Stimulated activated CD4-positive, alpha-beta T cell treated with anti-CD3 and anti-CD28 coated beads, Interleukin-12 subunit alpha, Interleukin-12 subunit beta, amount 100 ng/mL, for 24 hours (primary cell): Measurements from ENCODE around the gene ANKMY1.

Experiments used
- DNase-seq, 2 experiments: peaks; one replicate each; pipeline ENCODE4 v3.0.0-alpha.2; 2020; ENCODE audit warnings: low read depth in 2 of 2

ANKMY1 gene

DNA sequence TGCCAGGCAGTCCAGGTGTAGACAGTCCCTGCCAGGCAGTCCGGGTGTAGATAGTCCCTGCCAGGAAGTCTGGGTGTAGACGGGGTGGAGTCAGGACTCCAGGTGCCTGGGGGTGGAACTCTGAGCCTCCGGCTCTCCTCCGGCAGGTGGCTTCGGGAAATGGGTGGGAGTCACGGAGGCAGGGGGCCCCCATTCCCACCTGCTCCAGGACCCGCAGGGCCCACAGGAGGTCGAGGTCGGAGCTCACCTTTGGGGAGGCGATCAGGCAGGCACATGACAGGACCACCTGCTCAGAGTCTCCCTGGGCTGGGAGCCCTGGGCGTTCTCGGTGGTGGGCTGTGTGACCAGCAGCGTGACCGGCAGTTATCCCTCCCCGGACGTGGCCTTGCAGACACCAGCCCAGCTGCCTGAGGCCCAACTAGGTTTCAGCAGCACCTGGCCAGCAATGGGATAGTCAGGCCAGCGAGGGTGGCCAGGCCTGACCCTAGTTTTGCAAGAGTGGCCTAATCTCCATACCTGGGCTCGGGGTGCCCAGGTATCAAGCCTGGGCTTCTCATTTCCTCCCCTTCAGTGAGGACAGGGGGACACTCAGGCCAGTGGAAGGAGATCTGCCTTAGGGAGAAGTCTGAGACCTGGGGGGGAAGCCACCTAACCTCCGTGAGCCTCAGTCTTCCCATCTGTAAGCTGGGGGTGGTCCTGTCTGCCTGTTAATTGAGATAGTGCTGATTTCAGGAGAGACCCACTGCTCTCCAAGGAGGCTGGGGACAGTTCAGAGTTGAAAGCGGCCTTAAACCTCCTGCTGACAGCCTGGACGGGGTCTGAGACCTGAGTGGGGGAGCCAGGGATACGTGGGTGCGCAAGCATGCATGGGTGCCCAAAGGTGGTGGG, 109.2 kb downstream of the ANKMY1 start:
- no peak for DNase-seq

DNA sequence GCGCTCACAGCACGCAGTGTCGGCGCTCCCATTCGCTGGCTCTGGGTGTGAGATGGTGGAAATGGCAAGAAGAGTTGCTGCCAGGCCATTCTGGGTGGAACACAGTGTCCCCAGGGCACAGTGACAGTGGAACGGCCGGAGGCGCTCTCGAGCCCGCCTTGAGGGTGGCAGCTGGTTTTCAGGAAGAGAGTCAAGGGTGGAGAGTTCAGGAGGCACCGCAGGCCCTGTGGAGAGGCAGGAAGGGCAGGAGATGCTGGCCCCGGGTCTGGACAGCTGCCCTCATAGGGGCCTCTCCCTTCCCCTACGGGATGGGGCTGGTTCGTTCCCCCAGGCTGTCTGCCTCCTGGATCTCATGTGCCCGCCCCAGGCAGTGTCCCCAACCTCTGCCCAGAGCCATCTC, 109.9 kb downstream of the ANKMY1 start:
- no peak for DNase-seq

DNA sequence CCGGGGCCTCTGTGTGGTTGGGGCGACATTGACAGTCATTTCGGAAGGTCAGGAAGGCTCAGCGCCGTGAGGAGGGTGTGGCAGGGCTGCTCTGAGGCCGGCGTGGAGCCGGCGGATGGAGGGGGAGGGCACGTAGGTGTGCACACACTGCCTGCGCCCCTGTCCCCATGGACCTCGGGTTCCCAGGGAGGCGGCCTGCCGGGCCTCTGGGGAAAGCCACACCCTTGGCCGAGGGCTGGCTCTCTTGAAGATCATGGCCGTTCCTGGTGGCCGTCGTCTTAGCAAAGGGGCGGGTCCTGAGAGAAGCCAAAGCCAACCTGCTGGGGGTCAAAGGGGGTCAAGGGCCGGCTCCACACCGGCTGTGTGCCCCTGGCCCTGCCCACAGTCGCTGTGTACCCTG, 110.5 kb downstream of the ANKMY1 start:
- DNase-seq, result no peak

- no peak for DNase-seq
Measured at GRCh38 chr2:240446664-240447175, 111.1 kb downstream of the ANKMY1 start.

GRCh38 chr2:240445961-240446663, 111.7 kb downstream of the ANKMY1 start:
- DNase-seq, result no peak

DNA sequence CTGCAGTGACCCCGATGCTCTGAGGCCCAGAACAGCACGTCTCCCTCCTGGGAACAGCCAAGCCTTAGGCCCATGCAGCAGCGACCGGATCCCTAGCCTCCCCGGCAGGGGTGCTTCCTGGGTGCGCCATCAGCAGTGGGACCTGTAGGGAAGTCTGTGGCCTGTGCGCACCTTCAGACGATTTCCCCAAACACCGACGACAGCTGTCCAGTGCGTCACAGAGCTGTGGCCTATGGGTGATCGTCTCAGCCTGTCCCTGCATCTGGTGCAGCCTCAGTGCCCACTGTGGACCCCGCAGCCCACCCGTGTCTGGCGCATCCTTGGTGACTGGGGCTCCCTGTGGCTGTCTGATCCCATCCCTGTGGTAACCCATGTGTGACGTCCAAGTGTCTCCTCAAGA, 113.3 kb downstream of the ANKMY1 start:
- no peak for DNase-seq

- no peak for DNase-seq
Measured at GRCh38 chr2:240443891-240444301, 113.9 kb downstream of the ANKMY1 start.

GRCh38 chr2:240442891-240443715, 114.7 kb downstream of the ANKMY1 start:
- DNase-seq, result no peak

GRCh38 chr2:240441993-240442411, 115.8 kb downstream of the ANKMY1 start:
- no peak for DNase-seq

GRCh38 chr2:240441326-240441992, 116.3 kb downstream of the ANKMY1 start:
- no peak for DNase-seq

DNA sequence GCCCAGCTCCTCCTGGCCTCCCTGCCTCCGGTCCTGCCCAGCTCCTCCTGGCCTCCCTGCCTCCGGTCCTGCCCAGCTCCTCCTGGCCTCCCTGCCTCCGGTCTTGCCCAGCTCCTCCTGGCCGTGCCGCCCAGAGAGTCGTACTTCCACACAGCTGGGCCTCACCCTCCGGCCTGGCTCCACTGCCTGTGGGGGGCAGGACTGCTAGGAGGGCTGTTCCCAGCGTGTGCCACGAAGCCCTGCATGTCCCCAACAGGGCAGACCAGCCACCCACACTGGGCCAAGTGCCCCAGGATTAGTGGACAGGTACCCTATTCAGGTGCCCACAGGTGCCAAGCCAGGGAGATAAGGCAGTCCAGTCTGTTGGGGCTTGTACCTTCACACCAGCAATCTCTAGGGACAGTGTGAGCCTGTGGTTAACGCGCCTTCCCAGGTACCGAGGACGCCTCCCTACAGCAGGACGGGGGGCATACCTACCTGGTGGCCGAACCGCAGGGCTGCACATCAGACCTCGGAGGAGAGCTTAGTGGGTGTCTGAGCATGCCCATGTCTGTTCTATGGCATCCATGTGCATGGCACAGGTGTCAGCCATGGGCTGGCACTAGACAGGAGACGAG, 117.0 kb downstream of the ANKMY1 start:
- DNase-seq, result no peak

GRCh38 chr2:240440251-240440650, 117.5 kb downstream of the ANKMY1 start:
- DNase-seq, result no peak

- DNase-seq, result no peak
Measured at GRCh38 chr2:240439698-240440151, 118.1 kb downstream of the ANKMY1 start.

GRCh38 chr2:240438810-240439697, 118.7 kb downstream of the ANKMY1 start:
- no peak for DNase-seq

GRCh38 chr2:240437861-240438809, 119.7 kb downstream of the ANKMY1 start:
- DNase-seq, result peak; percentile 42 to 58

DNA sequence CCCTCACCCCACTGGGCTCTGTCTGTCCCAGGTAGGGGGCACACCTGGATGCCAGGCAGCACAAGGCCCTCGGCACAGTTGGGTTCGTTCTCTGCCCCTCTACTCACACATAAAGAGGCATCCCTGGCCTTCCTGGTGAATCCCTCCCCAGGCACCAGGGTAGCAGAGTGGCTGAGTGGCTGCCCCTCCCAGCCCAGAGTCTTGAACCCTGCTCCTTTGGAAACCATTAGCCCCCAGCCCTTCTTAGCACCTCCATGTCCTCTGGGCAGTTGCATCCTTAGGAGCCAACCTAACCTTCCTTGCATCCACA, 120.3 kb downstream of the ANKMY1 start:
- no peak for DNase-seq

DNA sequence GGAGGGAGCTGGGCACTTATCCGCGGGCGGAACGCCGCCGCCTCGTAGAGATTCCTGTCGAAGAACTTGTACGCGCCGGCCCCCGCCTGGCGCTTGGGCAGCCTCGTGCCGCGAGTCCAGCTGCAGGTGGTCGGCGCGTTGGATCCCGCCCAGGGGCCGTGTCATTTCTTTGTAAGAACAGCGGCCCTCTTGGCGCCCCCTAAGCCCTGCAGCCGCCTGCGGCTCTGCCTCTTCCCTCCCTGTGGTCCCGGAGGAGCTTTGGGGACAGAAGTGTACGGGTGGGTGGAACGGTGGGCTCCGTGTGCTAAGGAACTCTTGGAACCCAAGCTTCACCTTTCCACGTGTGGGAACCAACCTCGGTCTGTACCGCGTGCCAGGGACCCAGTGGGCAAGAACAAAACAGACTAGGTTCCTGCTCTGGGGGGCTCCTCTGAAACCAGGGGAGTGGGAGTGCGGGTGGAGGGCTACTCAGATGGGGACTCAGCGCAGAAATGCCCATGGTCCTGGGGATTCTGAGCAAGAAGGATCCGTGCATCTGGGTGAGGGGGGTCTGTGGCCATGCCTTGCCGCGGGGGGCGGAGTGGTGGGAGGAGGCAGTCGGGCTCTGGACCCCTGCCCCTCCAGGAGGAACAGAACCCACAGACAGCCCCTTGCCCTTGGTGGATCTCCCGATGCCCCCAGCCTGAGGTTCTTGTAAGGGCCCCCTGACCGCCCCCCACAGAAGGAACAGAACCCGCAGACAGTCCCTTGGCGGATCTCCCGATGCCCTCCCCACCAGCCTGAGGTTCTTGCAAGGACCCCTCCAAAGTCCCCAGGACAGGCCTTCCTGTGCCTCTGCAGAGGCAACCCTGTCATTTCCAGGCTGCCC, 120.9 kb downstream of the ANKMY1 start:
- no peak for DNase-seq
